GM19397 (cell line): ENCODE data around the gene CAMK1D.
"Not testable (repeated sequence)": the region's sequence is repeated elsewhere in the genome, so short reads cannot be mapped to it uniquely, and the experiment has no call there.

Experiments
- ATAC-seq: cut with Tn5 transposase; IDR thresholded peaks from one replicate; pipeline ENCODE4 v1.9.1; 2021; ENCODE audit warnings: mild to moderate bottlenecking, moderate library complexity; ENCODE audit not compliant: unreplicated experiment

CAMK1D gene

GRCh38 chr10:12710594-12711349 lies 361.4 kb downstream of the CAMK1D start:
- no peak for ATAC-seq

DNA sequence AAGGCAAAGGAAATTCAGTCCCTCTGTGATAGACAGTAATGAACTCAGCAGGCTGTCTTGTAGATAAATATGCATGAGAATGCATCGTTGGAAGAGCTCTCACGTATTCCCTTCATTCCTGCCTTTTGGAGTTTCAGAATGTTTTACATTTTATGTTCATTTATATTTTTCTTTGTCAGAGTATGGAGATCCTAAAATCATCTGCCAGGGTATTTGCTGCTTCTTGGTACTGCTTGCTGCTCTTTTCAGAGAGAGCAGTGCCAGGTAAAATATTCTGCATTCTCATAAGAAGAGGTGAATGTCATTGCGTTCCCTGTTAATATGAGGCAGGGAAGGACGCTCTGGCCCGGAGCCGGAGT lies 362.0 kb downstream of the CAMK1D start:
- no peak for ATAC-seq

DNA sequence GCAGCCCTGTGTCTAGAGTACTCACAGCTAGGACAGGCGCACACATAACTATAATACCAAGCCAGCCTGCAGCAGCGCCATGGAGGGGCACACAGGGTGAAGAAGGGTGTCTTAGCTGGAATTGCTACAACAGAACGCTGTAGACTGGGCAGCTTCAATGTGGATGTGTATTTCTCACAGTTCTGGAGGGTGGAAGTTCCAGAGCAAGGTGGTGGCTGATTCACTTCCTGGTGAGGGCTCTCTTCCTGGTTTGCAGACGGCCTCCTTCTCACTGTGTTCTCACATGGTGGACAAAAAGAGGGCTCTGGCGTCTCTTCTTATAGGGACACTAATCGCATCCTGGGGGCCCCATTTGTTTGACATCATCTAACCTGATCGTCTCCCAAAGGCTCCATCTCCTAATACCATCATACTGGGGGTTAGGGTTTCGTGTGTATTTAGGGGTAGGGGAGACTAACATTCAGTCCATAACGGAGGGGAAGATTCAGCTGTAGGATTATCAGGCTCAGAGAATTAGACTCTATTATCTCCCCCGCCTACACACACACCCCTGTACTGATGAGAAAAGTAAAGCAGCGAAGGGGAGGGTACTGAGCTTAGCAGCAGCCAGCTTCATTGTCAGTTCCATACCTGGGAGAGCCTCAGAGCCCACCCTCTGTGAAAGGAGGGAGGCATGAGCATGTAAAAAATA lies 363.1 kb downstream of the CAMK1D start:
- ATAC-seq = no peak

DNA sequence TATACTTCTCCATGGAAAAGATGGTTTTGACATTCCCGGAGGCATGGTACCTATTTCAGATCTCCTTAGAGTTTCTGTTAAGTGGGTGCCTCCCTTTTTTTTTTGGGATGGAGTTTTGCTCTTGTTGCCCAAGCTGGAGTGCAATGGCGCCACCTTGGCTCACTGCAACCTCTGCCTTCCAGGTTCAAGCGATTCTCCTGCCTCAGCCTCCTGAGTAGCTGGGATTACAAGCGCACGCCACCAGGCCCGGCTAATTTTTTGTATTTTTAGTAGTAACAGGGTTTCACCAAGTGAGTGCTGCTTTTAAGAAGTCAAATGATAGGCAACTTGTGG lies 363.6 kb downstream of the CAMK1D start:
- not testable (repeated sequence) for ATAC-seq

DNA sequence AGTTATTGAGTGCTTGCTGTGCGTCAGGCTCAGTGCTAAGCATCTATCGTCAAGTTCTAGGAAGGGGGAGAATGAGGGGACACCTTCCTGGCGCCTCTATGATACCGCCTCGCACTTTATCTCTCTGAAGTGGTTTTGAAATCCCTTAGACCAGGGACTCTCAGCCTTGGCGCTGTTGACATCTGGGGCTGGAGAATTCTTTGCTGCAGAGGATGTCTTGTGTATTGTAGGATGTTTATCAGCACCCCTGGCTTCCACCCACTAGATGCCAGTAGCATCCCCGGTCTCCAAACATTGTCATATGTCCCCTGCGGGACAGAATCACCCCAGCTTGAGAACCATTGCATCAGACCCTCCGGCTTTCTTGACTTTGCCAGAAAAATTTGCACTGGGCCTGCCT lies 366.7 kb downstream of the CAMK1D start:
- no peak for ATAC-seq

DNA sequence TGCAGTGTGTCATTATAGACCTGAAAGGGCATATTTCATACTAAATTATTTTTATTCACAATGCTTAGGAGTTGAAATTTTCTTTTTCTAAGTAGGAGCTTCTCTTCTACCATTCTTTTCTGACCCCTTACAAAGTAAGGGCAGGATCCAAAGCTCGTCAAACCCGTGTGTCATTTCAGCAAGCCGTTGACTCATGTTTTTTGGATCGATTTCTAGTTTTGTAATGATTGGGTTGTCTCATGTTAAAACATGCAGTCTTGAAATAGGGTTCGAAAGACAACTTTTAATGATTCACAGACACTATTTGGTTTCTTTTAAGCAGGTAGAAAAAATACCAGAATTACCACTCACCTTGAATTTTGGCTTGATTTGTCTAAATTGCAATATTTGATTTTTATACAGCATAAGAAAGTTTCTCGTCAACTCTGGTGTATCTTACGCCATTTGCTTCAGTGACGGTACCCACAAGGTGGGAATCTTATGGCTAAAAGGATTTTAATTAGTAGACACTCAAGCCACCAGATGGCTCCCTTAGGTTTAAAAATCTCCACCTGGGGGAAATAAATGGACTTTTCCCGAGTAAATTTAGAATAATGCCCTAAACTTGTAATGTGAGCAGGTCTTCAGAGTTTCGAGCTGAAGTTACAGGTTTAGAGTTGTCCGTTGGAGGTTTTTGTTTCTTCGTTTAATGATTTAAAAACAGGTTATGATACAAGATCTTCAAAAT lies 368.8 kb downstream of the CAMK1D start:
- ATAC-seq = no peak

GRCh38 chr10:12719365-12719764 lies 370.0 kb downstream of the CAMK1D start:
- no peak for ATAC-seq

DNA sequence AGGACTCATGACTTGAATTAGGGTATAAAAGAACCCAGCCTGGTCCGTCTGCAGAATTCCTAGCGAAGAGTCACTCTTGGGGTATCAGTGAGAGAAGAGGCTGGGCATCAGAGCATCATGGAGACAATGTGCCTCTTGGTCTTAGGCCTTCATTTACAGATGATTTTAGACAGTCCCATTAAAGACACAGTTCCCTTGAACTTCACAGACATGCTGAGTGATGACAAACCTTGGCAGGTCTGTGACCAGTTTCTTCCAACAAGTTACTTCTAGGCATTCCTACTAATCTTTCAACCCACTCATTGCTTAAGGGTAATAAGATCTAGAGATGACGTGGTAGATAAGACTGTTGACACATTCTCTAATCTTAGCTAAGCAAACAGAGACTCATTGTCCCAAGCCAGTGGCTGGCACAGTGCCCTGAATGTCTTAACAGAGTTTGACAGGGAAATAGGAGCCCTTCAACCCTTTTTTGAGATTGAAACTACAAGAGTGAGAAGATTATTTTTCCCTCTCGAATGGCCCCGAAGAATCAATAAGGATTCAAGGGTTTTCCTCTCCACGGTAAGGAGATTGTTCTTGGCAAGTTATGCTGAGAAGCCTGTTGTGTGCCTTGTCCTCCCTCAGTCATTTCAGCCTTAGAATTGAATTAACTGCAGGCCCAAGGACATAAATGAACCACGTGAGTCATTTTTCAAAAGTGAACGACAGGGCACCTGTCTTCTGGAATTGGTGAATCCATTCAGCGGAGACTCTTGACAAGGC lies 371.1 kb downstream of the CAMK1D start:
- no peak for ATAC-seq

DNA sequence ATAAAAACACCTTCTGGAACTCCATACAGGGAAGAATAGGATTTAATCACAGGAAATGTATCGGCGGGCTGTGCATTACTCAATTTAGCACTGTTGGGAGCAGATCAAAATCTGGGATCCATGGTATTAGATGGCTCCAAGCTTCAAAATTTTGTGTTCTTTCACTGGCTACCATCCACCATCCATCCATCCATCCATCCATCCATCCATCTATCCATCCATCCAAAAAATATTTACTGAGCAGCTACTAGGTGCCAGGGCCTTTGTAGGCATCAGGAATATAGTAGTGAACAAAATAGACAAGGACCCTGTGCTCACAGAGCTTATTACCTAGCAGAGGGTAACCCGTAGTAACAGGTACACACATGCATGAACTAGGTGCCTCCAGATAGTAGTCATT lies 372.0 kb downstream of the CAMK1D start:
- no peak for ATAC-seq

DNA sequence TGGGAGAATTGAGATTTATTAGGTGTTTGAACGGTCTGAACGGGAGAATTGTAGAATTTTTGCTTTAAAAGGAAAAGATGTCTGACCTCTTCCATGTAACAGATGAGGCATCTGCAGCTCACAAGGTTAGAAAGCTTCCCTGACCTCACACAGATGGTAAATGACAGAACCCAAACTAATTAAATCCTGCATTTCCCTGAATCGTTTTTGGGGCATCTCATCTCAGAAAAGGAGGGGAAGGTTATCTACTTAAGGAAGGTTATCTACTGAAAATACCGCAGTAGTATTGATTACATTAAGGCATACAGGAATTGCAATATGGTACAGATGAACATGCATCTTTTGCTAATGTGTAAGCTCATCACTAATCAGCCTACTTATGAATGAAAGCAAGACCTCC lies 373.9 kb downstream of the CAMK1D start:
- ATAC-seq = no peak

DNA sequence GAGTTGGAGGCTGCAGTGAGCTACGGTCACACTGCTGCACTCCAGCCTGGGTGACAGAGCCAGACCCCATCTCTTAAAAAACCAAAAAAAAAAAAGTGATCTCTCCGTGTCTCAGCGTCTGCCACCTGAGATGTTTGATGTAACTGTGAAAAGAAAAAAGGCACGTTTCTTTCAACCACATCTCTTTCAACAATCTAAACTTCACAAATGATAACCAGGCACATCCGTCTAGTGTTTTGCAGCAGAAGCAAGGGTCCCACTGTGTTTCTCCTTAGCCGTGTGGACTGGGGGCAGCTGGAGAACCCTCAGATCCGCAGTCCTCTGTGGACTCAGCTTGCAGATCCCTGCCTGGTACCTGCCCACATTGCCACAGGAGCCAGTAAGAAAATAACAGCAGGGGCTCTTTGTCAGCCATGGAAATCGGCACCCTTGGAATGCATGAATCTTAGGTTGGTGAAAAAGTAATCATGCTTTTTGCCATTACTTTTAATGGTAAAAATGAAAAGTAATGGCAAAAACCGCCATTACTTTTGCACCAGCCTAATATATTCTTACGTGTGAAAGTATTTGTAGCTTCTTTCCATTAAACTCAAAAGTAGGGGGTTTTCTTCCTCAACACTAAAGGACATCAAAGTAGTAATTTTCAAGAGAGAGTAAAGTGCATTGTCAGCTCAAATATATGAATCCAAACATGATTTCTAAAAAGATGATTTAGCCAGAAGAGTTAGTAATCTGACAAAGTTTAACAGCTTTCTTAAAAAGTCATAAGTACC lies 375.6 kb downstream of the CAMK1D start:
- ATAC-seq = no peak

- ATAC-seq = not testable (repeated sequence)
Observed at GRCh38 chr10:12725580-12725888, 376.2 kb downstream of the CAMK1D start.

DNA sequence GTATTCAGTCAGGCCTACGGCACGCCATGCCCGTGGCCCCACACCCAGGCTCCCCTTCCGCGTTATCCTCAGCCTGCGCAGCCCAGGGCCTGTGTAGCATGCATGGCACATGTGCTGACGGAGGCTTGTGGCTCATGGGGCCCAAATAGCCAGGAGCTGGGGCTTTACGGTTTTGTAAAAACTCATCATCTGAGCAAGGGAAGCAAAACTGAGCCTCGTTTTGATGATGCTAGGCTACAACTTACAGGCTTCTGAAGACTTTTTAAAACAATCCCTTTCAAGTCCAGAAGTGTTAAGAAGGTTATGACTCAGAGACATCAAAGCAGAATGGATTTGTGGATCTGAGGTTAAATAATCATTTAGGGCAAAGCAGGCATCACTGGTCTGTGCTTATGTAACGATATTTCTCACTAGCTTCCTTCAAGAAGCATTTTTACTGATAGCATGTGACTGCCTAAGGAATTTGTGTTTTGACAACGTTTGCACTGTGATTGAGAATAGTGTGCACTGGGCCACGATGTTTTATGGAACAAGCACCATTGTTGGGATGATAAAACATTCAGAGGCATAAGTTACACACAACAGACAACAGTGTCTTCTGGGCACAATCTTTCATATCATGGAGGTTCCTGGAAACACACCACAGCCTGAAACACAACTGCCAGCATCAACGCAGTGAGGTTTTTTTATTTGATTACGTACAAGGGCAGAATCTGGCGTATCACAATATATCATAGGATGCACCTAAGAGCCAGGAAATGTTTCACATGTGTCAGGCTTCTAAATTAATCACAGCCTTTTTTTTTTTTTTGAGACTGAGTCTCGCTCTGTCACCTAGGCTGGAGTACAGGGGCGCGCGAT lies 377.9 kb downstream of the CAMK1D start:
- ATAC-seq = no peak

GRCh38 chr10:12727832-12728215 lies 378.5 kb downstream of the CAMK1D start:
- no peak for ATAC-seq

GRCh38 chr10:12728494-12728893 lies 379.1 kb downstream of the CAMK1D start:
- ATAC-seq = no peak

DNA sequence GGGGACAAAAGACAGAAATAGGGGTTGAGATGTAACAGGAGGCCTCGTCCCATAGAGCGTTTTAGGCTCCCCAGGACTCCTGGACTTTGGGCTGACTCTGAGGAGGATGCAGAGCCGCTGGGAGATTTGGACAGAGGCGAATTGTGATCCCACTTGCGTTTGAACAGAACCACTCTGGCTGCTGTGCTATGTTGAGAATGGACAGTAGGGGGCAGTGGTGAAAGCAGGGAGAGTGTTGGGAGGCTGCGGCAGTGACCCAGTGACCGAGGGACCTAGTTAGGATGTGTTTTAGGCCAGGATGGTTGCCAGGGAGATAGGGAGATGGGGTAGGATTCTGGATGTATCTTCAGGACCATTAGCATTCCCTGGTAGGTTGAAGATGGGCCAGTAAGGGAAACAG lies 380.5 kb downstream of the CAMK1D start:
- ATAC-seq = no peak

GRCh38 chr10:12730809-12731519 lies 381.6 kb downstream of the CAMK1D start:
- ATAC-seq = no peak

DNA sequence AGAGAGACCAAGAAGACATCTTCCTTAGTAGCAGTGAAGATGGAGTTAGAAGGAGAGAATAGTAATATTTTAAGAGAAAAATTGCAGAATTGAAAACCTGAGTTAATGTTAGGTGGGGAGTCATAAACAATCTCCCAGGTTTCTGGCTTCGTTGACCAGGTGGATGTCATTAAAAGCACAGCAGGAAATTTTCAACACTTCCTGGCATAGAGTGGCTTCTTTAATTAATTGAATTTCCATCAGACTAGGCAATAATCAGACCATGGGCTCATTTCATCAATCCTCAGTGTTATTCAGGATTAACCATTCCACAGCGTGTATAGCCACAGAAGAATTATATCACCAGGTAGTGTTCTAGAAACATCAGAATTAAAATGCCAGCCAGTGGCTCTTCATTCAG lies 383.9 kb downstream of the CAMK1D start:
- no peak for ATAC-seq

DNA sequence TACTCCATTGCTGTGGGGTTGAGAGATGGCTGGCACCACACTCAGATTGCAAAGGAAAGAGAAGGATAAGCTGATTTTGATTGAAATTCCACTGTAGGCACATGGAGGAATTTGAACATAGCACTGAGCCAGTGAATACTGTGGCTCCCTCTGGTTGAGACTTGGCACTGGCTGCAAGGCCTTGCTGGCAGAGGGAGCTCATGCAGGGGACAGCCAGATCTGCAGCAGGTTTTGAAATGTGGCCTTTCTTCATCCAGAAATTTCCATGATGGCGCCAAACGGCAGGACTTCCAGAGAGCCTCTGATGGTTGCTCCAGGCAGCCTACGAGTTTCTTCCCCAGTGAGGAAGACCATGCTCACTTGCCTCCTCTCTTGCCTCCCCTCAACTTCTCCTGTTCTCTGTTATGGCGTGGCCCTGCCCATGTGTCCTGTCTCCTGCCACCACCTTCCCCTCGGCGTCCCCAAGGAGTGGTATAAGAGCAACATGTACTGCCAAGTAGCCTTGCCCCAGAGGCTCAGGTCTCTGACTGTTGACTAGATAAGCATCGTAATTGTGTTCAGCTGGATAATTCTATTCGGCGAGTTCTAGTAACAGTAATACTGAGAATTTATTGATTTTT lies 386.6 kb downstream of the CAMK1D start:
- ATAC-seq = no peak
